NCI-H1092 treated with DMSO at 0.1 percent for 48 hours (cell line): ENCODE measurements around the gene CACNA2D2.
"Not testable (repeated sequence)": the region's sequence is repeated elsewhere in the genome, so short reads cannot be mapped to it uniquely, and the experiment has no call there.

Experiments
- DNase-seq: peaks from one replicate; lab custom pipeline; 2025; lab: John Stamatoyannopoulos, UW

The CACNA2D2 gene

DNA sequence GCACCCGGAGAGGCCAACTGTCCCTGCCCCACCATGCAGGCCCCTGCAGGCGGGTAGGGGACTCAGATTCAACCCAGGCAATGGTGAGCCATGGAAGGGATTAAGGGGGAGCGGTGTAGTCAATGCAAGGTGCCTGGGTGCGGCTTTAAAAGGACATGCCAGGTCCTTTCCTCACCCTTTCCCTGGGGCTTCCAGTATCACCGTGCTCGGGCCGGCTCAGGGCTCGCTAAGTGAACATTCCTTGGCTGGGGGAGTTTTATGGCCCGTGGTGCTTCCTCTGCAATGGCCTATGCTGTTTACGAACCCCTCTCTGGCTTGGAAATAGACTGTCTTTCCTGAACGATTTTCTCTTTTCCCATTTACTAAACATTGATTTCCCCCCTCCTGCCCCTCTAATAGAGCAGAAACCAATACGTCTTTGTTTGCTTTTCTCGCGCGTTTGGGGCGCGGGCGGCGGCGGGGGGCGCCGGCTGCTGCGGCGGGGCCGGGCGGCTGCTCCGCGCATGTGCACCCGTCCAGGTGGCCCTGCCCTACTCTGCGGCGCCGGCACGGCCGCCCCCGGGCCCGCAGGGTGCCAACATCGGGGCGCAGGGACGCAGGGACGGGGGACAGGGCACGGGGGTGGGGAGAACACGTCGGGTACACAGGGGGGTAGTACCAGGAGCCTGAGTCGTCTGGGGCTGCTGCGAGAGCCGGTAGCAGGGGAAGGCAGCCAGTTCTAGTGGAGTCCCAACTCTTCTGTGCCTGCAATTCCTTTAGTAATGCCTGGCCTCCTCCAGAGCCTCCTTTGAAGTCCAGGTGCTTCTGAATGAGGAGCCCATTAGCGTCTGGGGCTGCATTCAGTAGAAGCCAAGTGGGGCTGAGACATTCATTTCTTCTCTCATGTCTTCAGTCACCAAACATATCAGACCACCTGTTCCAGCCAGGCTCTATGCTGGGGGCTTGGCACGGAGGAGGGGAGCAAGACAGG, 26.9 kb upstream of the CACNA2D2 start:
- peak; percentile 7 for DNase-seq

DNA sequence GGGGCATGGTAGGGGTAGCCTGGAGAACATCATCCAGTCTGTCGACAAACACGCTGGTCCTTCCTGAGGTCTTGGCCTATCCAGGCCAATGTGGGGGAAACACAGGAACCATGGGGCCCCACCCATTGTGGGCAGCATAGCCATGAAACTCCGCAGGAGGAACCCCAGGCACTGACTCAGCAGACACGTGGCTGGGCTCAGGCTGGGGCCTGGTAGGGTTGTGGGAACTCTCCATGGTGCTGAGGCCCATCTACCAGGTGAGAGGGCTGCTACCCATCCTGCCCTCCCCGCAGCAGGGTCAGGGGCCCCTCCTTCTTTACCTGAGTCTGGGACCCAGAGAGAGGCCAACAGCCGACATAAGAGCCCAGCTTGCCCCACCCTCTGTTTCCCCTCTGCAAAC, 22.6 kb upstream of the CACNA2D2 start:
- DNase-seq = no peak

DNA sequence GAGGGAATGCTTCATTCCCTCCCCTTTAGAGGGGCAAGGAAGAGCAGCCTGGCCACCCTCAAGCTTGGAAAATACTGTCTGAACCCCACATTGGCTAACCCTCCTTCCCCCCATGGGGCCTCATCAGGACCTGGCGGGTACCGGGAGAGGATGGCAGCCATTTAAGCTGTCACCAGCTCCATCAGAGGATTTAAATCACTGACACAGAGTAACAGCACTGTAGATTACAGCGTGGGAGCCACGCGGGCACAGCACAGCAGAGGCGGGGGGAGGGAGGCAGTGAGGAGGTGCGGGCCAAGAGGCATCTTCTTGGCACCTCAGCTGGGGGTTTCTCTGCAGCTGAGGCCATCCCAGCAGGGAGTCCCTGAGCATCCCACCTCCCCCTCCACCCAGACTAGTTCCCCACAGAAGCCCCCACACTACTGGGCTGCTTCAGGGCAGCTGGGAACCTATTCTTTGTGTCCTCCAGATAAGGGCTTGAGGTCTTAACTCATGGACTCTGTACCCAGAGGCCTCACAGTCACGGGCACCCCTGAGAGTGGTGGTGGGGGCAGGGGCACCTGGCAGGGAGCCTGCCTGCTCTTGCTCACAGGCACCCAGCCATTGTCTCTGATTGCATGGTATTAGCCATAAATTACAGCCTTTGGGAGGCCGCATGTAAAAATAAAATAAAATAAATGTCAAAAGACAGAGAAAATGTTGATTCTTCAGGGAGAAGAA, 21.9 kb upstream of the CACNA2D2 start:
- DNase-seq = no peak

DNA sequence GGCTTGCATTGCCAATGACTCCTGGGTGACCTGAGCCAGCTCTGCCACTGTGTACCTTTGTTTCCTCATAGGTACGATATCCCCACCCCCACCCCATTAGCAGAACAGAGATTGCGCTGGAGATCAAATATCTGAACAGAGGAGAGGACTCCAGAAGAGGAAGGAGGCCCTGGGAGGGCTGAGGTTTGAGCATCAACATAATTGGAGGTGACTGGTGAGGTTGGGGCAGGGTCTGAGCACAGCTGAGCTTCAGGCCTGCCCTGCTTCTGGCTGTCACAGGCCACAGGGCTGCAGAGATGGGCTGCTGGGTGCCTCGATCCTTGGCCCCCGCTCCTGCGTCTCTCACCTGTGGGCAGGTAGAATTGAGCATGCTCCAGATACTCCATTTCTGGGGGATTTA, 21.3 kb upstream of the CACNA2D2 start:
- no peak for DNase-seq

DNA sequence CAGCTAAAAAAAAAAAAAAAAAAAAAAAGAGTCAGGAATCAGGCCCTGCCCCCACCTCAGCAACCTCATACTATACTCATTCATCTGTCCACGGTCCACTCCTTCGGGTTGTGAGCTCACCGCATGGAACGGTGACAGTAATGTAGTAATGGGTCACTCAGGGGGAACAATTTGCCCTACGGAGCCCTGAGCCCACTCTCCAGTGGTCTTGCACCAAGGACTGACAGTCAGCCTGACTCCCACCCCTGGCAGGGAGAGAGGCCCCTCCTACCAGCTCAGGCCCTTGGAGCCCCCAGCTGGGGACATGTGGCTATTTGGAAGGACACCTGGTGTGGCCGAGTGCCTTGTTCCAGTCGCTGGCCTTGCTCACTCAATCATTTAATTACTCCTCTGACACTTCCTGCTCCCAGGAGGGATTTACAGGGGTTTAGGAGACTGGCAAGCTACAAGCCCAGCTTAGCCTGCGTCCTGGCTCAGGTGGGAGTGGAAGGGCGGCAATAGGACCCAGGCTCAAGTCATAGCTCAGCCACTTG, 19.9 kb upstream of the CACNA2D2 start:
- DNase-seq = no peak

DNA sequence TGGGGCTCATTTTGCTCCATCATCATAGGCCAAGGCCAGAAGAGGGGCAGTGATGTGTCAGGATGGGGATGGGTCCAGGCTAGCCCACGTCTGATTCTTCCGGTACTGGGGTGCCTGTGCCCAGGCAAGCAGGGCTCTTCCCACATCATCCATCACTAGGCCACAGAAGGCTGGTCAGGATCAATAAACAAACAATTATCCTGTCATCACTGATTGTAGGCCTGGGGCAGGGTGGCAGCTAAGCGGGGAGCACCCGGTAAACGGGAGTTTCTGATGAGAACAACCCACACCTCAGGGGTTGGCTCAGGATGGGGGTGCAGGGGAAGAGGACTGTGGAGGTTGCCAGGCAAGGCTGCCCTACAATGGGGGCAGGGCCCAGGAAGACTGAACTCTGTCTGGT, 18.1 kb upstream of the CACNA2D2 start:
- DNase-seq = no peak

DNA sequence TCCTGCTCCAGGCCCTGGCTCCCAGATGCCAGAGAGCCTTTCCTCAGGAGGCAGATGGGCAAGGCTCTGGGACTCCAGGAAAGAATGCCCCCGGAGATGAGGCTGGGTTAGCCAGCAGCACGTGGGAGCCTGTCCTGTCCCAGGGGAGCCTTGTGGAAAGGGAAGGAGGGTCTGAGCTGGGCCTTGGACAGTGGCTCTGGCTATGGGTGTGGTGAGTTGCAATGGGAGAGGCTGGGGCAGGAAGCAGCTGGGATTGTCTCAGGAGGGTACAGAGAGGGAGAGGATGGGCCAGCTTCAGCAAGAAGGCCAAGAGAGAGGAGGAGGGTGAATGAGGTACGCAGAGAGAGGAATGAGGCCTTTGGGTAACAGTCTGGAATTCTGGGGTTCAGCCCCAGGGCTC, 17.4 kb upstream of the CACNA2D2 start:
- no peak for DNase-seq

DNA sequence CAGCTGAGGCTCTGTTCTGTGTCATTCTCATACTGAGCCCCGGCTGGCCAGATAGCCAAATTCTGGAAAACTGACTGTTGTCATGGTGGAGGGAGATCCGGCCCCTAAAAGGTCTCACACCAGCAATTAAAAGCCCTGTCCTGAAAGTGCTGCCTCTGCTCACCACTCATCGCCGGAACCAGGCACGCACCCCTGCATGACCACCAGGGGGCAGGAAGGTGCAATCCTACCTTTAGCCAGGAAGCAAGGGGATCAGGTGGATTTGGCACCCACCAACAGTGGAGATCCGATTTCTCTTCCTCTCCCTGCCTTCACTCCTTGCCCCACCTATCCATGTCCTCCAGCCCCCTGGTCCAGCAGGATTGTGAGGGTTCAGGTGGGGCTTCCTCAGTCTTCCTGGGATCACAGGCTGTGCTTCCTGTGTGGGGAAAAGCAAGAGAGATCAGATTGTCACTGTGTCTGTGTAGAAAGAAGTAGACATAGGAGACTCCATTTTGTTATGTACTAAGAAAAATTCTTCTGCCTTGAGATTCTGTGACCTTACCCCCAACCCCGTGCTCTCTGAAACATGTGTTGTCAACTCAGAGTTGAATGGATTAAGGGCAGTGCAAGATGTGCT, 16.1 kb upstream of the CACNA2D2 start:
- DNase-seq = peak; percentile 61

DNA sequence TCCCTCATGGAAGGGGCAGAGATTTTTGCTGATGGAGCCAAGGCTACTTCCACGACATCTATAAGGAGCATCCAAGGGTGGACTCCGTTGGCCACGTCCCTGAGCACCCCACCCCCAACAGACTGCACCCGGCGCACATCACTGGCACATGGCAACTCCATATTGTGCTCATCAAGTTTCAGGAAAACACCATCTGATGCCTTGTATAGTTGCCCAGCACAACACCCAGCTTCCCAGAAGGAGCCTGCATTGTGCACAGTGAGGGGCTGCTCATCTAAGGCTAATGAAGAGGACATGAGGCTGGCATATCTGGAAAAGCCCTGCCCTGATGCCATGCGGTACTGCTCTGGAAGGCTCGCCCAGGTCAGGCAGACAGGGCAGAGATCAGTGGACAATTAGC, 15.0 kb upstream of the CACNA2D2 start:
- DNase-seq = no peak

DNA sequence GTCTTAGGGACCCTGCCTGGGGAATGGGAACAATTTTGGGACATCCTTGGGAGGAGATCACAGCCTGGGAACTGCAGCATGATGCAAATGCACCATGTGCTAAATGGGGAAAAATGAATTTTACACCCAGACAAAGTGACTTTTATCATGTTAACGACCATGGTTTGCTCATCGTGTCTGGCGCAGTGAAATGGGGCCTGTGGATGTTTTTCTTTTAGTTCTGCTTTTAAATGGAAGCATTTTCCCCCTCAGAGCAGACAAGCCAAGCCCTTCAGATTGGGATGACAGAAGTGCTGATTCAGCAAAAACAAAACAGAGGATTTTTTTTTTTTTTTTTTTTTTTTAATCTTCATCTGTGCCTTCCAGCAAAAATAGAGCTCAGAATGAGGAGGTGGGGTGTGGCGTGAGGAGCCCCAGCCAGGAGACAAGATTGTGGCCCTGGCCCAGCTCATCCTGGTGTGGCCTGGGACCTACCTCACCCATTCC, 14.3 kb upstream of the CACNA2D2 start:
- DNase-seq = no peak

DNA sequence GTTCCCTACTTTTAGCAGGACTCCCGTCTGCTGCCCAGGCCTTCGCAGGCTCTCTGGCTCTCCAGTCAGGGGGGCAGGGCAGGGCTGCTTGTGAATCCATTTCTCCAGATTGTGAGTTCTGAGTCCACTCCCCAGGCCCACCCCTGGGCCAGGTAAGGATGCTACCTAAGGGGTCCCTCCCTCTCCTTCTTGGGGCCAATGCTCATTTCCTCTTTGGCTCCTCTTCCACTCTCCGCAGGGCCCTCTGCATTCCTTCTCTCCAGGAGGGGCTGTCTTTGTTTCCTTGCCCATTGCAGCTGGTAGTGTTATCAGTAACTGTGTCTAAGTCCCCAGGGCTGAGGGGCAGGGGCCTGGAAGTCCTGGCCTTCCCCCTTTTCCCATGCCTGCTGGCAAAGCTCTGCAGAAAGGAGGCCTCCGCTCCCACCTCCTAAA, 13.0 kb upstream of the CACNA2D2 start:
- no peak for DNase-seq

DNA sequence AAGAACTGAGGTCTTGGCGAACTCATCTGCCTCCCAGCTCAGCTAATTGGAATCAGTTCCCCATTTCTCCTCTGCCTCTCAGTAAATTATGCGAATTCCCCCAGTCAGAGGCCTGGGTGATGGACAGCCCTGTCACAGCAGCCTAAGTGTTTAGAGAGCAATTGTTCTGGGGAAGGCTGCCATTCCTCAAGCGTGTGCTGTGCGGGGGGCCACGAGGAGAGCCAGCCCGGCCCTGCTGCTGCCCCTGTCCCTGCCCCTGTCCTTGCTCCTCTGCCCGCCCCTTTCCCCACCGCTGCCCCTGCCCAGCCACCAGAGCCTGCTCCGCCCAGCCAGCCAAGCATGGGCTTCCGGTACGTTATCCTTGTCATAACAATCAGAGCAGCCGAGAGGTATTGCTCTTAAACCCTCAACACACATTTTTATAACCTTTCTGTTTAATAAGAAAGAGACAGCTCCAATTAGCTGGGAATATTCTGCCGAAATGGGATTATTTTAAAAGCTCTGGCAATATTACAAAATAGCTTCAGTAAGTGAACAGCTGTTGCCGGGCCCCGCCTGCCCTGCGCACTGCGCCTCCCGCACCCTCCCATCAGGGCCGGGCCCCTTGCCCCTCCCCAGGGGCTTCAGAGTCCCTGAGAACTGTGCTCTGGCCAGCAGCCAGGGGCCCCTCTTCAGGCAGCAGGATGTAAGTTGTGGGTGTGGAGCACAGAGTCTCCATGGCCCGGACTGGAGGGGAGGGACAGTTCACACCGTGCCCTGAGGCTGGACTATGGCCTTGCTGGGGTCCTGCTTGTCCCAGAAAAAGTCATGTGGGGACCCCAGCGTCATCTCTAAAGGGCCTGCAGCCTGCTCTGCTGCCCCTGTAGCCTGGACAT, 12.4 kb upstream of the CACNA2D2 start:
- DNase-seq = peak; percentile 19

DNA sequence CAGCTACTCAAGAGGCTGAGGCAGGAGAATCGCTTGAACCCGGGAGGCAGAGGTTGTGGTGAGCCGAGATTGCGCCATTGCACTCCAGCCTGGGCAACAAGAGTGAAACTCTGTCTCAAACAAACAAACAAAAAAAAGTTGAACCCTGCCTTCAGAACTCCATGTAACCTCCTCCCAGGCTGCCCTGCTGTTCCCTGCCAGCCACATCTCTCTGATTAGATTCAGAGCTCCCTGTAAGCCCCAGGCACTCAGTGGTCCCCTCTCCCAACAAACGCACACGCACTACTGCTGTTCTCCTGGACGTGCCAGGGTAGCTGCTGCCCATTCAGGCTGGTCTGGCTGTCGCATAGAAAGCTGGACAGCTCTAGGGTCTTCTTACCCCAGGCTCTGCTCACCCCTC, 9.5 kb upstream of the CACNA2D2 start:
- not testable (repeated sequence) for DNase-seq

DNA sequence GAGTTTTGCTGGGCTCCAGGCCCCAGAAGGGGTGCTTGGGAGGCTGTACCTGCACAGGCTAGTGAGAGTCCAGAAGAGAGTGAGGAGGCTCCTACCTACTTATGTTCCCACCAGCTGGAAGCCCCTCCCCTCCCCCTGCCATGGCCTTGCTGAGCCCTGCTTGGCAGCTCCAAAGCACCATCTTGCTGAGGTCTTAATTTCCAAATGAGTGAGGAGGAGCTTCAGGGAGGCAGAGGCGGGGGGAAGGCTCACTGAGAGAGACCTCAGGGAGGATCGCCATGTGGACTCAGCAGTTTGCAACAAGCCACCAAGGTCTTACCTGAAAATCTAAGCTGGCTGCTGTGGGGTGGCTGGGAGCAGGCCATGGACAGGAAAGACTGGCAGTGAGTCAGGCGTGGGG, 8.7 kb upstream of the CACNA2D2 start:
- DNase-seq = no peak

DNA sequence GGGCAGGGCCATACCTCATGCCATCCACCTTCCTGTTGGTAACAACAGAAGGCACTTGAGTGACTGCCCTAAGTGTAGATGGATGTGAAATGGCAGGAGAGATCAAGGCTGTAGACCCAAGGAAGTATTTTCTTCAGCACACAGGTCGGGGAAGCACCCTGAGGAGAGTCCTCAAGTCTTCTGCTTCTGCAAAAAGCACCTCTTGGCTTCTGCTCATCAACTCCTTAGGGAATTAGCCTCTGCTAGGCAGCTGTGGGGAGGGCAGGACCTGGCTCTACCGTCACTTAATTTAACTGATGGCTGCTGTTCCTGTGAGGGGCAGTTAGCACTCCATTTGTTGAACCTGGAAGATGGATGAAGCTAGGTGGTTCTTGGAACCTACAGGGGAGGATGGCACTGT, 6.9 kb upstream of the CACNA2D2 start:
- no peak for DNase-seq

DNA sequence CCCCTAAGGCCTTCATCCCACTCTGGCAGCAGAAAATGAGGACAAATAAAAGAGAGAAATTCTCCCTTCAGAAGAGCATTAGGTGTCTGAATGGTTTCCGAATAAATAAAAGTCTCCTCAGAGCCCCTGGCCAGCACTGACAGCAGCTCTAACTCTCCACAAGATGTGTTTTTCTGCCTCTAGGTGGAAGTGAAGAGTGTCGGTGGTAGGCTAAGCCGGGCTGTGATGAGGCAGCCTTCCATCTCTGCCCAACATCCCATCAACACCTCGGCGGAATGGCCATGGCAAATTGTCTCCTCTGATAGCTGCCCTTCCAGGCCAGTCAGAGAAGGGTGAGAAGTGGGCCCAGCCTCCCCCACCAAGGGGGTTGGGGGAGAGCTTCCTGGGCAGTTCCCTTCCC, 6.3 kb upstream of the CACNA2D2 start:
- no peak for DNase-seq

DNA sequence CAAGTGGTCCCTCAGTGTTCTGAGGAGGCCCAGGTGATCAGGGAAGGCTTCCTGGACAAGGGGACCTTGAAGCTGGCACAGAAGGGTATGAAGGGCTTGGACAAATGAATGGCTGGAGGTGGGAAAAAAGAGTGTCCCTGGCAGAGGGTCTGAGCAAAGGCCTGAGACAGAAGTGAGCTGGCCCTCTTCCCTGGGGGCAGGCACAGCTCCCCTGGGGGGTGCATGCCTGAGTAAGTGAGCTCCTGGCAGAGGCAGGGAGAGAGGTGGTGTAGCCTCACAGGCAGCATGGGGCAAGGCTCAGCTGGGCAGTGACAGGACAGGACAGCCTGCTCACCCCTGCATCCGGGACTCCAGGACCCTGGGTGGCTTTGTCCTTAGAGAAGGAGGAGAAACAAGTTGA, 5.4 kb upstream of the CACNA2D2 start:
- no peak for DNase-seq

DNA sequence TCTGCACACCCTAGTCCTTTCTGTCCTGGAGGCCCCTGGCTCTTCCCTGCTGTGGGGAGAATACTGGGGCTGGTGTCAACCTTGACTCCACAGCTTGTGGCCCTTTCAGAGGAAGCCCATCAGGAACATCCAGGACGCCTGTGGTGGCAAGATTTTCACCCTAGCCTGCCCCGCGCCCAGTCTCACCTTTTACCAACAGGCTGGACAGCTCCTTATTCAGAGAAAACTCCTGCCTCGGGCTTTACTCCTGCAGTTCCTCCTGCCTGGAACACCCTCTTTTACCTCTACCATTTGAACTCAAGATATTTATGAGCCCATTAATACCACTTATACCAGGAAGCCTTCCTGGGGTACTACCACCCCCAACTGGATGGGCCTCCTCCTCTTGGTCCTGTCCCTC, 2.7 kb upstream of the CACNA2D2 start:
- no peak for DNase-seq

DNA sequence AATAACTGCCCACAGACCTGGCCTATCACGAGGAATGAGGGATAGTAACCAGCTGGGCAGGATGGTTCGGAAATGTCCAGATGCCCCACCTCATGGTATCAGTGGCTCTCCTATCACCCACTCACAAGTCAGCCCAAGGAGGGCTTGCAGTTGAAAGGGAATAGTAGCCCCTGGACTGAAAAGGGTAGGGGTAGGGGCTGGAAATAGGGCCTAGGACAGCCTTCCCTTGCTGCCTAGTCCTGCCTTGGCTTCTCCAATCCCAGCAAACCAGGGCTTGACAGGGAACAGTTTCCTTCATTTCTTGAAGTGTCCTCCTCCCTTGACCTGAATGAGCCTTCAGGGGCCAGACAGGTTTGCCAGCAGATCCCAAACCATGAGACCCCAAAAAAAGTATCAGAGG, 1.2 kb upstream of the CACNA2D2 start:
- no peak for DNase-seq

DNA sequence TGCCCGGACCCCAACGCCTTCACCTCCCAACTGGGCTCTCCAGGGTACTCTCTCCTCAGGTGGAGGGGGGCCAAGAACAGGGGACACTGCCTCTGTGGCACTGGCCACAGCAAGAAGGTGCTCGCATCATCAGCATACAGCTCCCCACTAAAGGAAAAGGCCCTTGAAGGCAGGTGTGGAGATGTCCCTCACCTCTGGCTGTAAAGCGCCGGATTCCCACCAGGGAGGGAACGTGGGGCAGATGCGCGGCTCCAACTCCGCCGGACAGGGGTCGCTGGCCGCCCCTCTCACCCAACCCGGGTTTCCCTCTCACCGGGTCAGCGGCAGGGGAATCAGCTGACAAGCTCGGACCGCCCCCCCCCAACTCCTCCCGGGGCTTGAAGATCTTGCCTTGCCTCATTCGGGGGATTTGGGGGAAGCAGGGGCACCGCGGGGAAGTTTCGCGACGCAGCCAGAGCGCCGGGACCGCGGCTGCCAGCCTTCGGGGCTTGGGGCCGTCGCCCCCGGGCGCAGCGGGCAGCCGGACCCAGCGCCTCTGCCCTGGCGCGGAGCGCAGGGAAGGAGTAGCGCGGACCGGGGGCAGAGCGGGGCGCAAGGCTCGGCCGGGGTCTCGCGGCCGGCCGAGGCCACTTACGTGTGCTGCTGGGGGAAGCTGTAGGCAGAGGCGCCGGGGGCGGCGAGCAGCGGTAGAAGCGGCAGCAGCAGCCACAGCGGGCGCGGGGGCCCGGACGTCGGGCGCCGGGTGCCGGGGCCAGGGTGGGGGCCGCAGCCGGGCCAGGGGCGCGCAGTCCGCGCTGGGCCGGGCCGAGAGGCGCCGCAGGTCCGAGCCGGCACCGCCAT, 630 bp downstream of the CACNA2D2 start:
- no peak for DNase-seq

DNA sequence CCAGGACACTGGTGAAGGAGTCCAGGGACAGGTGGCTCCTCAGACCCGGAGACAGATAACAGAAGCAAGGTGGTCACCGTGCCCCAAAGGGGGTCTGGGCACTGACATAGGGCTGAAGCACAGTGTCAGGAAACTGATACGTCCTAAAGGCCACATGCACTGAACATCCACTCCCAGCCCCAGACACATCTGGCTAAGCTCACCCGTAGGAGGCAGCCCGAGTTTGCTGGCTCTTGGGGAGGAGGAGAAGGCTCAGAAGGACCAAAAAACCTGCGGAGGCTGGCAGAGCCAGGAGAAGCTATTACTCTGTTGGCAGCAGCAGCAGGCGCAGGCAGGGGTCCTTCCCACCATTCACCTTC, 1.2 kb downstream of the CACNA2D2 start:
- DNase-seq = no peak
